Type B pancreatic cell (in vitro differentiated cells): ENCODE measurements around the gene EPB41L1. TPM values are rescaled to one million over a fixed set of nuclear protein-coding genes. Genes with fewer than 3 reads are reported as not detected.

Source experiments
- DNase-seq: peaks from one replicate; pipeline ENCODE4 v3.0.0; 2021; ENCODE audit warnings: mixed read lengths; ENCODE audit not compliant: unreplicated experiment; ENCODE audit errors: extremely low spot score
- H3K27ac Mint-ChIP-seq: 2 replicates; pipeline ENCODE4 v1.8.0; 2021; ENCODE audit warnings: mild to moderate bottlenecking, mixed read lengths
- H3K27me3 Mint-ChIP-seq: 2 replicates; pipeline ENCODE4 v1.8.0; 2021; ENCODE audit warnings: mixed read lengths
- H3K36me3 Mint-ChIP-seq: 2 replicates; pipeline ENCODE4 v1.8.0; 2021; ENCODE audit warnings: mixed read lengths
- H3K4me1 Mint-ChIP-seq: one replicate; pipeline ENCODE4 v1.8.0; 2021; ENCODE audit warnings: mixed read lengths; ENCODE audit not compliant: unreplicated experiment
- H3K4me3 Mint-ChIP-seq: 2 replicates; pipeline ENCODE4 v1.8.0; 2021; ENCODE audit warnings: mild to moderate bottlenecking, mixed read lengths
- H3K9me3 Mint-ChIP-seq: 2 replicates; pipeline ENCODE4 v1.8.0; 2021; ENCODE audit warnings: mixed read lengths
- total RNA-seq: library from RNA; stranded (reverse); gene quantifications from 2 replicates; pipeline ENCODE4 v1.2.1, GENCODE V29; 2021; ENCODE audit warnings: low replicate concordance
- TF ChIP-seq, protein P1 (sequence below): fragments of 200-600 bp; sonication (generic); conservative IDR thresholded peaks from 2 replicates; pipeline ENCODE4 v1.5.0; 2021; ENCODE audit warnings: antibody characterized with exemption, mild to moderate bottlenecking

Gene EPB41L1
- total RNA-seq, 1 donor from 2014 or later = 68.1 TPM

DNA sequence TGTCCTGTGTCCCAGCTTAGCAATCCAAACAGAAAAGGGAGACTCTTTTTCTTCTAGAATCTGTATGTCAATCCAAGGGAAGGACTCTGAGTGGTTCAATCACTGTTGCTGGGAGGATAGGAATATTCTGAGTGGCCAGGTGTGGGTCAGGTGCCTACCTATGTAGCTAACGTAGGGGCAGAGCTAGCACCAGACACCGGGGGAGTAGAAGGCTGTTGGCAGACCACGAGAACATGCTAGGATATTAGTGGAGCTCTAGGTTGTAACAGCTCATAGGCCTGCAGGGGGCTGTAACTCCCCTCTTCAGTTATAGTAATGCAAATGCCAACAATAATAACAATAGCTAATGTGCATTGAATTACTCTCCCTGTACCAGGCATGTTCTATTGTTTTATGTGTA lies 39.8 kb upstream of the EPB41L1 start:
- no peaks in the 10 kb centered on the region for H3K36me3 Mint-ChIP-seq
- H3K27ac Mint-ChIP-seq = no peak overlapping the region
- H3K9me3 Mint-ChIP-seq = no peaks in the 10 kb centered on the region
- peaks cover 30% of the 10 kb centered on the region for H3K4me1 Mint-ChIP-seq
- H3K27me3 Mint-ChIP-seq = no peaks in the 10 kb centered on the region
- DNase-seq = no peak
- TF ChIP-seq, protein P1, sequence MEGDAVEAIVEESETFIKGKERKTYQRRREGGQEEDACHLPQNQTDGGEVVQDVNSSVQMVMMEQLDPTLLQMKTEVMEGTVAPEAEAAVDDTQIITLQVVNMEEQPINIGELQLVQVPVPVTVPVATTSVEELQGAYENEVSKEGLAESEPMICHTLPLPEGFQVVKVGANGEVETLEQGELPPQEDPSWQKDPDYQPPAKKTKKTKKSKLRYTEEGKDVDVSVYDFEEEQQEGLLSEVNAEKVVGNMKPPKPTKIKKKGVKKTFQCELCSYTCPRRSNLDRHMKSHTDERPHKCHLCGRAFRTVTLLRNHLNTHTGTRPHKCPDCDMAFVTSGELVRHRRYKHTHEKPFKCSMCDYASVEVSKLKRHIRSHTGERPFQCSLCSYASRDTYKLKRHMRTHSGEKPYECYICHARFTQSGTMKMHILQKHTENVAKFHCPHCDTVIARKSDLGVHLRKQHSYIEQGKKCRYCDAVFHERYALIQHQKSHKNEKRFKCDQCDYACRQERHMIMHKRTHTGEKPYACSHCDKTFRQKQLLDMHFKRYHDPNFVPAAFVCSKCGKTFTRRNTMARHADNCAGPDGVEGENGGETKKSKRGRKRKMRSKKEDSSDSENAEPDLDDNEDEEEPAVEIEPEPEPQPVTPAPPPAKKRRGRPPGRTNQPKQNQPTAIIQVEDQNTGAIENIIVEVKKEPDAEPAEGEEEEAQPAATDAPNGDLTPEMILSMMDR = peak; percentile 19
- no peak overlapping the region for H3K4me3 Mint-ChIP-seq

DNA sequence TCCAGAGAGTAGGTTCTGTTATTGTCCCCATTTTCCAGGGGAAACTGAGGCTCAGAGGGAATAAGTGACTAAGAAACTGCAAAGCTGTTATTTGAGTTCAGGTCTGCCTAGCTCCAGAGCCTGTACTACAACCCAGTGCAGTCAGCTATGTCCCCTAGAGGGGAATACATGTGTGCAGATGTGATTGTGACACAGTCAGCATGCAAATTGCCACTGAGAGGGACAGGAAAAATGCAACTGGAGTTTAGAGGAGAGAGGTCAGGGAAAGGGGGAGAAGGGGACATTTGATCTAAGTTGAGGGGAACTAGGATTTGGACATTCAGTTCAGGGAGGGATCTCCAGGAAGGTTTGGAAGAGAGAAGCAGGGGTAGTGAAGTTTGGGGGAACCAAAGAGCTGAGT lies 38.6 kb upstream of the EPB41L1 start:
- no peaks in the 10 kb centered on the region for H3K36me3 Mint-ChIP-seq
- peak overlapping the region; percentile 48 for H3K27ac Mint-ChIP-seq
- TF ChIP-seq, protein P1 = no peak
- H3K27me3 Mint-ChIP-seq = no peaks in the 10 kb centered on the region
- peaks cover 27% of the 10 kb centered on the region for H3K4me1 Mint-ChIP-seq
- no peaks in the 10 kb centered on the region for H3K9me3 Mint-ChIP-seq
- no peak overlapping the region for H3K4me3 Mint-ChIP-seq
- DNase-seq = no peak

DNA sequence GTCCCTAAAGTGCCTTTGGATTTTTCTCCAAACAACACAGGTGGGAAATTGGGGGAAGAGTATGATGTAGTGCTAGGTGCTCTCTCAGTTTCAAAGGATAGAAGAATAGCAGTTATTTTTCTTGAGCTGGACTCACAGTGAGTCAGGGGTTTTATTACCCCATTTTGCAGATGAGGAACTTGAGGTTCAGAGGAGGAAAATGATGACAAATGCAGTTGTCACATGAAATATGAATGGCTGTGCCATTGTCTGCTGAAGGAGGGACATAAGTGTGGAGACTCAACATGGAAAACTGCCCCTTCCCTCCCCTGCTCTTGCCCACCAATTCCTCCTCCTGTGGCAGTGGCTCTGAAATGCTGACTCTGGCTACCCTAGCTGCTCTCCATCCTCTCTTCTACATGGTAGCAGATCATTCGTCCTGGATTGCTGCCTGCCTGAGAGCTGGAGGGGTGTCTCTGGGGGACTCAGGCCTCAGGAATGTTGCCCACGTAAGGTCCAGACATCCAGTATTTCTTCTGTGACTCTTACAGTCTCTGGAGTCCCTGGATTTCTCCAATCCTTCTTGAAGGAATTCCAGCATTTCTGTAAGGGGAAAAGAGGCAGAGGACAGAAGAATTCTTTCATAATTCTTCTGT lies 37.6 kb upstream of the EPB41L1 start:
- Mint-ChIP-seq H3K36me3 (no peaks in the 10 kb centered on the region), H3K27ac (no peak overlapping the region), H3K4me1 (peaks cover 20% of the 10 kb centered on the region), H3K4me3 (no peak overlapping the region), H3K9me3 (no peaks in the 10 kb centered on the region), H3K27me3 (no peaks in the 10 kb centered on the region)
- TF ChIP-seq, protein P1 = no peak
- no peak for DNase-seq

DNA sequence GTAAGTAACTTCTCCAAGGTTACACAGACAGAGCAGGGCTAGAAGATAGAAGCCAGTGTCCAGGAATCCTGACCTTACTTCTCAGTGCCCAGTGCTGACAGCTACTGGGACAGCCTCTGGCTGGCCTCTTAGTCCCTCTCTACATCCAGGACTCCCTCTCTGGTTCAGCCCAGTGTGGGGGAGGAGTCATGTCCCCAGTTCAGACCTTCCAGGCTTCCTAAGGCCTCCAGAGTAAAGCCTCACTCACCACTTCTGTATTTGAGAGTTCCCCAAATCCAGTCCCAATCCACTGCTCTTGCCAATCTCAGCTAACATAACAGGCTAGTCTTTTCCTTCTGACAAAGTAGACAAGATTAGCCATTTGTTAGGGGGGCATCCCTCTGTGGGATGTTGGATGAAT lies 36.9 kb upstream of the EPB41L1 start:
- H3K36me3 Mint-ChIP-seq = no peaks in the 10 kb centered on the region
- peaks cover 15% of the 10 kb centered on the region for H3K4me1 Mint-ChIP-seq
- TF ChIP-seq, protein P1 = no peak
- H3K9me3 Mint-ChIP-seq = no peaks in the 10 kb centered on the region
- no peaks in the 10 kb centered on the region for H3K27me3 Mint-ChIP-seq
- DNase-seq = no peak
- no peak overlapping the region for H3K4me3 Mint-ChIP-seq
- no peak overlapping the region for H3K27ac Mint-ChIP-seq

DNA sequence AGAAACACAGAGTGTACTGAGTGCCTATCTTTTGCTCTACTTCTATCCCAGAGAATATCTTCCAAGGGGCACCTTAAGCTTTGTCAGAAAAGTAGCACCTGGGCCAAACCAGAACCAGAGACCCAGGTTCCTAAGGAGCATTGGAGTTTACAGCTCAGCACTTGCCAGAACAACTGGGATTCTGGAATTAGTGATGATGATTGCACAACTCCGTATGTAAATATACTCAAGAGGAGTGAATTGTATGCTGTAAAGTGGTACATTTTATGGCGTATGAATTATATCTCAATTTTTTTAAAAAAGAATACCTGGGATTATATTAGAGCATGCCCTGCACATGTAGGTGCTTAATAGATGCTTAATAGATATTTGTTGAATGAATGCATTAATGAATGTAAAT lies 36.2 kb upstream of the EPB41L1 start:
- H3K4me3 Mint-ChIP-seq = no peak overlapping the region
- H3K27ac Mint-ChIP-seq = no peak overlapping the region
- no peaks in the 10 kb centered on the region for H3K9me3 Mint-ChIP-seq

More for the DNA sequence above, 36.2 kb upstream of the EPB41L1 start:
- Mint-ChIP-seq H3K27me3 (no peaks in the 10 kb centered on the region), H3K4me1 (peaks cover 8% of the 10 kb centered on the region), H3K36me3 (no peaks in the 10 kb centered on the region)
- TF ChIP-seq, protein P1 = no peak
- no peak for DNase-seq
